DOHH2 (cell line): Measurements from ENCODE around the gene BRSK2.

Source experiments
- EZH2phosphoT487 ChIP-seq: fragments of 200-600 bp; sonication (generic); IDR thresholded peaks from 2 replicates; pipeline ENCODE4 v1.6.1; 2017; ENCODE audit warnings: borderline replicate concordance, mild to moderate bottlenecking, antibody characterized with exemption, low read length, moderate library complexity, mixed read lengths
- TF ChIP-seq, protein P1 (sequence below): fragments of 200-600 bp; sonication (generic); IDR thresholded peaks from one replicate; pipeline ENCODE4 v1.5.1; 2014; ENCODE audit warnings: antibody characterized with exemption, mild to moderate bottlenecking, low read depth, low read length; ENCODE audit not compliant: poor library complexity, severe bottlenecking

DNA sequence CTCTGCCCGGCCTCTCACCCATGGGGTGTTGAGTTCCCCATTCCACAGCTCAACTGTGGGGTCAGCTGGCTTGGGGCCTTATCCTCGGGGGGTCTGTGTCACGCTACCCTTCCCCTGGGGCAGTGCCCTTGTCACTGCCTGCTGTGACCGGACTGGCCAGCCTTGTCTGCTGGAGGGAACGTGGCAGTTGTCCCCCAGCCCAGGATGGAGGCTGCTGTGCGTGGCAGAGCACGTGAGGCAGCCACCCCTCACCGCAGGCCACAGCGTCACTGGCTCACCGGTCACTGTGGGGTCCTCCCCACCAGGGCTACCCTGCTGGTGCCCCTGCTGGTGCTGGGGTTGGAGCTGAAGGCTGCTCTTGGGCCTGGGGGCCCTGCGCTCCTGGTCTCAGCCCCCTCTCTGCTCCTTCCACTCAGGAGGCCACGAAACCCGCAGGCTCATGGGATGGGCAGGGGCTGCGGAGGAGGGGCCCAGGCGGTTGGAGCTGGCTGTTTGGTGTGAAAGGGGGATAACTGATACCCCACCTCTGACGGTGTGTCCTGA lies 13.4 kb downstream of the BRSK2 start:
- TF ChIP-seq, protein P1, sequence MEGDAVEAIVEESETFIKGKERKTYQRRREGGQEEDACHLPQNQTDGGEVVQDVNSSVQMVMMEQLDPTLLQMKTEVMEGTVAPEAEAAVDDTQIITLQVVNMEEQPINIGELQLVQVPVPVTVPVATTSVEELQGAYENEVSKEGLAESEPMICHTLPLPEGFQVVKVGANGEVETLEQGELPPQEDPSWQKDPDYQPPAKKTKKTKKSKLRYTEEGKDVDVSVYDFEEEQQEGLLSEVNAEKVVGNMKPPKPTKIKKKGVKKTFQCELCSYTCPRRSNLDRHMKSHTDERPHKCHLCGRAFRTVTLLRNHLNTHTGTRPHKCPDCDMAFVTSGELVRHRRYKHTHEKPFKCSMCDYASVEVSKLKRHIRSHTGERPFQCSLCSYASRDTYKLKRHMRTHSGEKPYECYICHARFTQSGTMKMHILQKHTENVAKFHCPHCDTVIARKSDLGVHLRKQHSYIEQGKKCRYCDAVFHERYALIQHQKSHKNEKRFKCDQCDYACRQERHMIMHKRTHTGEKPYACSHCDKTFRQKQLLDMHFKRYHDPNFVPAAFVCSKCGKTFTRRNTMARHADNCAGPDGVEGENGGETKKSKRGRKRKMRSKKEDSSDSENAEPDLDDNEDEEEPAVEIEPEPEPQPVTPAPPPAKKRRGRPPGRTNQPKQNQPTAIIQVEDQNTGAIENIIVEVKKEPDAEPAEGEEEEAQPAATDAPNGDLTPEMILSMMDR = no peak
- TF ChIP-seq EZH2phosphoT487 = no peak
